ENCODE data around the gene RHOT2.
A peak's percentile ranks its signal among the peaks of the same experiment; 100 is the strongest.

RHOT2 gene

GRCh38 chr16:716768-717325 is 48.9 kb downstream of the RHOT2 start:
- no peak for DNase-seq

GRCh38 chr16:717450-718245 is 49.7 kb downstream of the RHOT2 start:
- no peak for DNase-seq

GRCh38 chr16:718389-718788 is 50.5 kb downstream of the RHOT2 start:
- DNase-seq = no peak

GRCh38 chr16:718922-719321 is 51.0 kb downstream of the RHOT2 start:
- DNase-seq = no peak

- no peak for DNase-seq
These were observed 52.0 kb downstream of the RHOT2 start for GRCh38 chr16:719815-720446.

- peak; percentile 43 for DNase-seq
These were observed 52.6 kb downstream of the RHOT2 start for GRCh38 chr16:720447-720989.

GRCh38 chr16:720990-721764 is 53.2 kb downstream of the RHOT2 start, which contains the start of gene ANTKMT:
Gene ANTKMT (plus strand): TSS chr16:721146. CDS start chr16:721275, 129 bp downstream.
- DNase-seq = peak; percentile 82

- DNase-seq = peak; percentile 45
These were observed 54.0 kb downstream of the RHOT2 start for GRCh38 chr16:721765-722540.

- DNase-seq = no peak
These were observed 55.1 kb downstream of the RHOT2 start for GRCh38 chr16:722835-723633.

- DNase-seq = no peak
These were observed 55.8 kb downstream of the RHOT2 start for GRCh38 chr16:723695-724094.

Data from CD4-positive, alpha-beta T cell treated with Interleukin-17A for 1 hour (primary cell).